NCI-H345 (cell line): ENCODE data around the gene ALPL.
"Not testable (repeated sequence)": the region's sequence is repeated elsewhere in the genome, so short reads cannot be mapped to it uniquely, and the experiment has no call there.

Source experiments
- DNase-seq: peaks from one replicate; lab custom pipeline; 2025; lab: John Stamatoyannopoulos, UW

The ALPL gene

DNA sequence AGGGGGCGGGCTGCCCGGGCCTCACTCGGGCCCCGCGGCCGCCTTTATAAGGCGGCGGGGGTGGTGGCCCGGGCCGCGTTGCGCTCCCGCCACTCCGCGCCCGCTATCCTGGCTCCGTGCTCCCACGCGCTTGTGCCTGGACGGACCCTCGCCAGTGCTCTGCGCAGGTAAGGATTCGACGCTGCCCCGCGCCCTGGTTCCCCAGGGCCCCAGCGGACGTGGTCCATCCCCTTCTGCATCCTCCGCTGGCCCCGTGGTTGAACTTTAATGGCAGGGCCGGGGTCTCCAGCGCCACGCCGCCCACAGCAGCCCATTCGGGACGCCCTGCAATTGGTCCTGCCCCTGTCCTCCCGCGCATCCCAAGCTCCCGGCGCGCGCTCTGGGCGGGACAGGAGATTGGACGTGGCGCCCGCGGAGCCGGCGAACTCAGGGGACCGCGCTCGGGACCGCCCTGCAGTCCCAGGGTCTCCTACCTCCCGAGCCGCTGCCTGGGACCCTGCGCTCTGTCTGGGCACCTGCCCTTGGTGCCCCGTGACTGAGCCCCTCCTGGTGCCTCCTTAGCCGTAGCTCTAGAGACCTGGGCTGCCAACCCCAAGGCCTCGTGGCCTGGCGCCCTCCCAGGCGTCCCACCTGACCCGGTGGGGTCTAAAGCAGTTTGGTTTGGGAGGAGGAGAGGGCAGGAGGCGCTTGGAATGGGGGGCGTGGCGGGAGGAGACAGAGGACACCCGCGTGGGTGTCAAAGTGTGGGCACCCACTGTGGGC lies at the start of gene ALPL:
TSS of gene ALPL (plus strand) at position 73 of the 762 bp plus-strand sequence. CDS start 44,659 bp downstream, outside the sequence.
- no peak for DNase-seq

DNA sequence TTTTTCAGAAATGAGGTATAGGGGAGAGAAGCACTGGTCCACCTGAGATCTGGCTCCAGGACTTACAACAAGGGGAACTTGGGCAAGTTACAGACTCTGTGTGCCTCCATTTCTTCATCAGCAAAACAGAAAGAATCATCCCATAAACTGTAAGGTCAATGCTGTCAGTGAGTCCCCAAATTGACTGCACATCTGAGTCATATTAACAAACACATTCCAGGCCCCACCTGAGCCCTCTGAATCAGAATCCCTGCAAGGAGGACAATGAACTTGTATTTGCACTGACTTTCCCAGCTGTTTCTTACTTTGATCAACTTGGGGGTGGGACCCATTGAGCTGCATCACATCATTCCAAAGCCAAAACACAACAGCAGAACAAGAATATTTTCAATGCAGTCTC lies 44.1 kb upstream of the ALPL start:
- not testable (repeated sequence) for DNase-seq

DNA sequence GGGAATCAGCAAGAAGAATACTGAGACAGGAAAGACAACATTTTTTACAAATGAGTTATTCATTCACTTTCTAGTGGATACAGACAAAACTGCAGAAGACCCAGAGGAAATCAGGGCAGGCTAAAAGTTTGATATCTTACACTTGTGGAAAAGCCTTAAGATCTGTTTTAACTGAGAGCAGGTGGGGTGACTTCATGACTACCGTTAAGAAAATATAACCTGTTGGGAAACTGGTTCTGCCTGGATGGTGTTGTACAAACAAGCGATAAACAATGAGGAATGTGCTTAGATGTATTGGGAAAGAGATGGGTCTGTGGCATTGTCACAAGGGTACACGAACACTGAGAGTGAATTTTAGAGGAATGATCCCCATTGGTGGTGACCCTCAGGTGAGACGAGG lies 41.3 kb upstream of the ALPL start:
- not testable (repeated sequence) for DNase-seq

DNA sequence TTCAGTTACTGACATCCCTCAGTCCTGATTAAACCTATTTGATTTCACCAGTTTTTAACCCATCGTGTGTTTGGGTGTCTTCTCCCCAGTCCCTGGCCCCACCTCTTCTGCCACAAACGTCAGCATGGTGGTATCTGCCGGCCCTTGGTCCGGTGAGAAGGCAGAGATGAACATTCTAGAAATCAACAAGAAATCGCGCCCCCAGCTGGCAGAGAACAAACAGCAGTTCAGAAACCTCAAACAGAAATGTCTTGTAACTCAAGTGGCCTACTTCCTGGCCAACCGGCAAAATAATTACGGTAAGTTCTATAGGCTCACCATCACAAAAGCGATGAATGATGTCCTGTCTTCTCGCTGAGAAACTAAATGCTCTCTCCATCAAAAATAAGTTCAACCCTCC lies 40.6 kb upstream of the ALPL start:
- DNase-seq = no peak

DNA sequence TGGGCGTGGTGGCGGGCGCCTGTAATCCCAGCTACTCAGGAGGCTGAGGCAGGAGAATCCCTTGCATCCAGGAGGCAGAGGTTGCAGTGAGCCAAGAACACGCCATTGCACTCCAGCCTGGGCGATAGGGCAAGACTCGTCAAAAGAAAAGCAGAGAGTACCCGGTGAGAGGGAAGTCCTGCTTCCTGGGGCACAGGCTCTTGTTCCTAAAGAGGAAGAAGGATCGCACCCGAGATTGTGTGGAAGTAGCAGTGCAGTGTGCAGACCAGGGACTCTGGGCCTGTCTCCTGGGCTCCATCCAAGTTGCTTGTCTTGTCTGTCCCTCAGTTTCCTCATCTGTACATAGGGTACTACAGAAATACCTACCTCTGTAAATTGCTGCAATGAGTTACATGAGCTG lies 39.6 kb upstream of the ALPL start:
- DNase-seq = no peak

DNA sequence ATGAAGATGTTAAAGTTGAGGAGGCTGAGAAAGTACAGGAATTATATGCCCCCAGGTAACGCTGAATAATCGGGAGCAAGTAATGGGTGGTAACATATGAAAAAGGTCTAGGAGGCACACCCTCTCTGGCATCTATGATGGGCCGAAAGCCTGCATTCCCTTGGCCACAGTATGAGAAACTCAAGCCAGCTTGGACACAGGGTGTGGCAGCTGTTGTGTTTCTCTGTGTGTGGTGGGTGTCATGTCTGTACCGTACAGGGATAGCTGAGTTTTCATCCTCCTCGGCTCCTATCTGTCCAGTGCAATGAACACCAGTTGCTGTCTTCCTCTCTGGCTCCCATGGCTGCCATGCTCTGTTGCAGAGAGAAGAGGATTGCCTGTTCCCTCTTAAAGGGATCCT lies 36.4 kb upstream of the ALPL start:
- DNase-seq = no peak

DNA sequence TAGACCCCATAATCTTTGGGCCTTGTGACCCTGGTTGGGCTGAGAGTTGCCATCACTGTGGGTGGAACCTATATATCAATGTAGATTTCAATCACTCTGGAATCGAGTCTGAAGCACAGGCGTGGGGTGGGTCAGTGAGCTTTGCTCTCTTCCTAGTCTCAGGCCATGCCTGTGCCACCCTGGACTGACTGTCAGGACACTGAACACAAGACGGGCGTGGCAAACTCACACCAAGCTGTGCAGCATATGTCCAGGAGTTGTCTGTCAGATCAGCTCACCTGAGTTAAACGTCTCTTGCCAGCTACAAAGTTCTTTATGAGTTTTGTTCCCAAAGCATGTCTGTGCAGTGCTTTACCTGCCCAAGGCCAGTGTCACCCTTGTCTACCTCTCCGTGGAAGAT lies 30.9 kb upstream of the ALPL start:
- no peak for DNase-seq

DNA sequence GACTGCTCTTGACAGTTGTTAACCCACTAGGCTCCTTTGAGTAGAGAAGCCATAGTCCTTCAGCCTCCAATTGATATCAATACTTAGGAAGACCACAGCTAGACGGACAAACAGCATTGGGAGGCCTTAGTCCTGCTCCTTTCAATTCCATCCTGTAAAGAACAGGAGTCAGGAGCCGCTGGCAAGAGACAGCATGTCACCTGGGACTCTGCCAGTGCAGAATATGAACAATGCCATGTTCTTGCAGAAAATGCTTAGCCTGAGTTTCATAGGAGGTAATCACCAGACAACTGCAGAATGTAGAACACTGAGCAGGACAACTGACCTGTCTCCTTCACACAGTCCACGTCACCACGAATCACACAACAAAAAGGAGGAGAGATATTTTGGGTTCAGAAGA lies 25.3 kb upstream of the ALPL start:
- not testable (repeated sequence) for DNase-seq

DNA sequence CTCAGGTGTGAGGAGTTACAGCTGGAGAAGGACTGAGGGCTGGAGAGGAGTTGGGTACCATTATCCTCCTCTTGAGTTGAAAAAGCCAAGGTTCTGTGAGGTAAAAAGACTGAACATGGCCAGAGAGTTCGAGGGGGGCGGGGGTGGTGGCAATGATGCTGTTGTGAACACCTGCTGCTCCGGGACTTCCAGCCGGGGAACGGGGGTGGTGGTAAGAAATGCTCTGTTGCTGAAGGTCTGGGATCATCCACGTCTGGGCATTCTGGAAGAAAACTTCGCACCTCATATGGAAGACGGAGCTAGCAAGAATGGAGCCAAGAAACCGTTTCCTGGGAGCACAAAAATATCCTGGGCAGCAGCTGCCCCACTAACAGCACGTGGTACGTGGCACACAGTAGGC lies 20.1 kb upstream of the ALPL start:
- no peak for DNase-seq

DNA sequence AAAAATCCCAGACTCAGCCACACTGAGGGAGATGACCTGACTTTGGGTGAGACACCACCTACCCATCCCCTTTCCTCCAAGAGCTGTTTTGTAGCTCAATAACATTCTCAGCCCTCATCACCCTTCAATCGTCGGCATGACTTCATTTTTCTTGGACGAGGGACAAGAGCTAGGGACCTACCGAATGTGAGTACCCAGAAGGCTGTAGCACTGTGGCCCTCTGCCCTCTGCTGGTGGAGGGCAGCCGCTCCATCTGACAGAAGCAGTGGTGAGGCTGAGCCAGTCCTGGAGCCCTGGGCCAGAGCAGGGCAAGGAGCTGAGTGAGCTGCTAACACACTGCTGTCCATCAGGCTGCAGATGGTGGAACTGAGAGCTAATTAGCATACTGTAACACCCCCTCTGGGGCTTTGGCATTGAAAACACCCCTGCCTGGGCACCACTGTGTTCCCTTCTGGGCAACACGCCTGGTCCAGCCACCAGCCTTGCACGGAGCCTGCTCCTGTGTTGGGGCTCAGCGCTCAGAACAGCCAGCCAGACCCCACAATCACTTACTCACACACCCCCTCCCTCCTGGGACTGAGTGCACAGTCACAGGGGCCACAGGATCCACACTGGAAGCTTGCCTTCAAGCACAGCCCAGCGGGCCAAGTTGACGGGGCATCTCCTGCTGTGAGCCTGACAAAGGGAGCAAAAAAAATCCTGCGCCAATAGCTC lies 18.3 kb upstream of the ALPL start:
- no peak for DNase-seq

DNA sequence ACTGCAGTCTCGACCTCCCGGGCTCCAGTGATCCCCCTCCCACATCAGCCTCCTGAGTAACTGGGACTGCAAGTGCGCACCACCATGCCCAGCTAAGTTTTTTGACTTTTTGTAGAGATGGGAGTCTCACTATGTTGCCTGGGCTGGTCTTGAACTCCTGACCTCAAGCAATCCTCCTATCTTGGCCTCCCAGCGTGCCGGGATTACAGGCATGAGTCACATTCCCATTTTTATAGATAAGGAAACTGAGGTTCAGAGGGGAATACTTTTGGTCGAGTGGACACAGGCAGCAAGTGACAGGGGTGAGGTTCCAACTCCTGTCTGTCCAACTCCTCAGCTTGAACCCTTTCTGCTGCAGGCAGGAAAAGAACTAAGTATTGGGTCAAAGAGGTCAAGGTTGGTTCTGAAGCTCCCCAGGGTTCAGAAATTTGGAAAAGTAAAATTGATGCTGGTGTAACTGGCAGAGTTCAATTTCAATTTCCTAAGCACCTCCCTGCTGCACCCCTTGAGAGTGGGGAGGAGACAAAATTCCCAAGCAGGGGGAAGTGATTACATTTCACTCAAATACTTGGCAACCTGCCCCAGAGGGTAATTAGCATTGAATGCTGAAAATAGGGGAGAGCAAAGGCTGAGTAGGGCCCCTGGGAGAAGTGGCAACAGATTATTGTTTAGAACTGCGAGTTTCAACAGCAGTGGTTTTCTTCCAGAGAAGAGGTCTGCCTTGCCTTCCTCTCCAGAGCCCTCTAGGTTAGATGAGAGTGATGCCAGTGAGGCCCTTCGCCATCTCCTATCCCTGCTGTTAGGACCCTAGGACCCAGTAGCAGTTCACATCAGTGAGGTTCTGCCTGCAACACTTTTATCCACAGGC lies 17.5 kb upstream of the ALPL start:
- peak; percentile 89 for DNase-seq

DNA sequence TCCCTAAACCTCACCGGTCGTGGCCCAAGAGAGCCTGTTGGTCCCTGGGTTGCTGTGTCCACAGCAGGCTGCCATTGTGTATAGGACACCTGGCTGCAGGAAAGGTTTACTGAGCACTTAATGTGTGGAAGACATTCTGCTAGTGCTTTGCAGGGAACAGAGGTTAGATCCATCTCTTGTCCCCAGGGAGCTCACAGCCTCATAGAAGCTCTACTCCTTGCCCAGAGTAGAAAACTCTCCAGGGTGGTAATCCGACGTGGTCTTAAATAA lies 16.9 kb upstream of the ALPL start:
- DNase-seq = peak; percentile 48

DNA sequence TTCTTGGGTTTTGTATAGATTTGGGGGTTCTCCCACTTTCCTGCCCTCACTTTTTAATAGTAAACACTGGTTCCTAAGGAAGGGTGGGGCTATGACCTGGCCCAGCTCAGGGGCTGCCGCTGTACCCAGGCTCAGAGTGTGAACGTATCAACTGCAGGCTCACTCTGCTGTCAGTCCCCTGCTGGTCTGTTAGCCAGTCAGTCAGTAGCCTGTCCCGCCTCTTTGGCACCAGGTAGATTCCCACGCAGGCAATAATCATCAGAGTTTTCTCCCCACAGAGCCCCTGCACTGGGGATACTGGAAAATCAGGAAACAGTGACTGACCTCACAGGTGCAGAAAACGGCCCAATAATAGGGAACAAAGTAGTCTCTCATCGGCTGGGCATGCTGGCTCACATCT lies 15.0 kb upstream of the ALPL start:
- no peak for DNase-seq

DNA sequence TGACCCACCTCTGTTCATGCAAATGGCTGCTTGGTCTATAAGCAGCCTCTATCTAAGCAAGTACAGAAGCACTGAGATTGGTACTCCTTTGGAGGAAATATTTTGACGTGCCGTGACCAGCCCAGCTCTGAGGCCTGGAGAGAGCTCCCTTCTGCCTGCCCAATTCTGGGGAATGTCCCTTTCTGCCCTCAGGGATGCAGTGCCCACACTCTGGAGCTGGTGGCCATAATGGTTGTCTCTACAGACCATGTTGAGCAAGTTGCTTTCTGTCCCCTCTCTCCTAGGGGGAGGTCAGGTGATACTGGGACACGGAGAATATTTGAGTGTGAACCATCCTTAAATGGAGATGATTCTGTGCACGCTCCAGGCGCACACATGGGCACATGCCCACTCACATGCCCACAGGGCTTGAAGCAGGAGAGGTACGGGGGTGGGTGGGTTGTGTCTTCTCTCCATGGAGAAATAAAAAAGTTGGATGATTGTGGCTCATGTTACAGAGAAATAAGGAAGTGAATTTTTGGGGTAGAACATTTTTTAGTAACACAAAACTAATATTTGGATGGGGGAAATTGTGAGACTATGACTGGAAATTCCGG lies 13.9 kb upstream of the ALPL start:
- no peak for DNase-seq

DNA sequence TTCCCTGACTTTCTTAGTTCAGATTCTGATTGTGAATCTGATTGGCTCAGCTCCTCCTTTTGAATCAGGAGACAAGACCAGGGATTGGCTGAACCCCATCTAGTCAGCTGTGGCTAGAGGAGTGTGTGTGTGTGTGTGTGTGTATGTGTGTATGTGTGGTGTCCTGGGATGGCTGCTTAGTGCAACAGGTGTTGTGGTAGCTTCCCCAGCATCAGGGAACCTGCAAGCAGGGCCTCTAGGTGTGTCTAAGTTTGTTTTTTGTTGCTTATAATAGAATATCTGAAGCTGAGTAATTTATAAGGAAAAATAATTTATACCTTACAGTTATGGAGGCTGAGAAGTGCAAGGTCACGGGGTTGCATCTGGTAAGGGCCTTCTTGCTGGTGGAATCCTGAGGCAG lies 13.2 kb upstream of the ALPL start:
- DNase-seq = no peak

DNA sequence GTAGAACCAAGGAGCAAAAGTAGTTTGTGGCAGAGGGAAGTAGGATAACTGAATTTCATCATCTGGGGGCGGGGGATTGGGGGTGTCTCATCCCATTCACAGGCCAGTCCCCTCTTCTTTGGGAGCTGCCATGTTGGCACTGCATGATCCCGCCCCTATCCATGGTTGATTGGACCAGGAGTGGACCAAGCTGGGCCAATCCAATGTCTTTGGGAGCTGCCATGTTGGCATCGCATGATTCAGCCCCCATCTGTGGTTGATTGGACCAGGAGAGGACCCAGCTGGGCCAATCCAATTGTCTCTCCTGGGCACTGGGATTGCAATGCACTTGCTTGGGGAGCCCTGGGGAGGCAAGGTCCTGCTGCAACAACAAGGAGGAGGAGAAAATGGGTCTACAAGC lies 12.3 kb upstream of the ALPL start:
- no peak for DNase-seq

DNA sequence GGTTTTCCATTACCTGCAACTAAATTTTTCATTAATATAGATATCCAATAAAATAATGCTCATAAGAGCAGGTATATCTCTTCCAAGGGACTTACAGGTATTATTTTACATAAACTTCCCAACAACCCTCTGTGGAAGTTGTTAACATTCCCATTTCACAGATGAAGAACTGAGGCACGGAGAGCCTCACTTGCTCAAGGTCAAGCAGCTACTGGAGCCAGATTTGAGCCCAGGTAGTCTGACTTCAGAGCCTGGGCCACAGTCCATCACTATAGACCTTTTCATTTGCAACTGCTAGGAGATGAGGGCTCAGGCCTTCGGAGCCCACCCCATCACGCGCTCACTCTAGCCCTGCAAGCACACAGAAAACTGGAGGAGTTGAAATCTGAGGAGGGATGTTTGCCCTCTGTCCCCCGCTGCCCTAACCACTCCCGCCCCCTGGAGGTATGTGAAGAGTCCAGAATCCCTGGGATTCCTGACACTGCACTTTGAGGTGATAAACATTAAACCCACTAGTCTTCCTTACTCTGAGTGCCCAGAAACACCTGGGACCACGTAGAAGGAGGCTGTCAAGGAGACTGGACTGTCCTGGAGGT lies 11.7 kb upstream of the ALPL start:
- no peak for DNase-seq

DNA sequence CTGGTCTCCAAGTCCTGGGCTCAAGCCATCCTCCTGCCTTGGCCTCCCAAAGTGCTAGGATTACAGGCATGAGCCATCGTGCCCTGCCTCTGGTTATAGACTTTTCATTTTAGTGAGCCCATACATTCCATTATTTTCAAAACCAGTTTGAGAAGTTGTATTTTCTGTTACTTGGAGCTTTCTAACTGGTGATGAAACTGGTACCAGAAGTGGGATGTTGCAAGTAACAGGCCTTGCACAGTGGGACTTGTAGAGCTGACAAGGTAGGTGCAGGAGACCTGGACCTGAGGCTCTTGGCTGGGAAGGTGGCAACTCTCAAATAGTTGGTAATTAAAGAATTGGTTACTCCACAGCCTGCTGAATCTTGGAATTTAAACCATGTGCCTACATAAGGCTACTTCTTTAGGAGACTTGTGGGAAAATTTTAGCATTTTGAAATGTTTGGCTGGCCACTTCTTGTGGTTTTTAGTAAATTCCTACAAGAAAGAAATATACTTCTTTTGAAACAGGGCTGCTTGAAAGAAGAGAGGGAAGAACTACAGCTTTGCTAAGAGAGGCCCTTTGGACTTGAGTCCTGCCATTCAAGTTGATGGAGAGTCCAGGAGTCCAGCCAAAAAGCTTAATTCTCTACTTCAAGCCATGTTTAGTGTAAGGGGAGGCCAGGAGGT lies 9.8 kb upstream of the ALPL start:
- DNase-seq = no peak

DNA sequence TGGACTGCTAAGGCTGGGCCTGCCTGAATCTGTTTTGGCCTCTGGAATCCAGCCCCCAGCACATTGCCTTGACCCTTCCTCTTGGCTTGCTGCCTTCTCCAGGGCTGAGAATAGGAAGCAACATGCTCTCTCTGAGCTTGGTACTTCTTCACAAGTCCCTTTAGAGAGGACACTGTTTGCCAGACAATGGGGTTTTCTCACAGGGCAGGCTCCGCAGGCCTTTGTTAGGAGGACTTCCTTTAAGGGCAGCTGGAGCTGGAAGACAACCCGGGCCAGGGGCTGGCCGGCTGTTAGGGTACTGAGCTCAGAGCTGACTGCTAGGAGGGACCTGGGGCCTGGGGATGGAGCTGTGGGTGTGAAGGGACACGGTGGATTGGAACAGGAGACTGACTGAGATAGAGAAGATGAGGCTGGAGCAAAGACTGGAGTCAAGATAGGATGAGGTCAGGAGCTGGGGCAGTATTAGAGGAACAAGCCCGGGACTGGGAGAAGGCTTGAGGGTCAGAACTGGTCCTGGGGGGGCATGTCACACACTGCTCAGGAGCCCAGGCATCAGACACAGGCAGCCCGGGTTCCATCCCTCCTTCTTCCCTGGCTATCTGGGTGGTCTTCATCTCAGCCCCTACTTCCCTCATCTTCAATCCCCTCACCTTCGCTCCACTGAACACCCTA lies 5.4 kb upstream of the ALPL start:
- DNase-seq = no peak

DNA sequence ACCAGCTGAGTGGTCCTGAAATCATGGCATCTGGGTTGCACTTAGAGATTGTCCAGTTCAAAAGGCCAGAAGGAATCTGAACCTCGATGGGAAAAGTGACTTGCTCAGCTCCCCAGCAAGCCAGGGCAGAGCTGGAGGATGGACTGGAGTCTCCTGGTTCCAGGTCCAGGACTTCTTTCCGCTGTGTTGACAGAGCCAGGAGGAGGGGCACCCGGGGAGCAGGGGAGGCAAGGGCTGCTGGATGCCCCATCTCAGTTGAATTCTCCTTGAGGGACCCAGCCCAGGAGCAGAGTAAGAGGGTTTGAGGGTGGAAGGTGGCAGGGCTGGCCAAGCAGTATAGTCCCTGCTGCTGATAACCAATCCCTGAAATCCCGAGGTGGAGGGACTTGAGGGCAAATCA lies 2.4 kb upstream of the ALPL start:
- DNase-seq = no peak
